Measurements from ENCODE around the gene DDX54. TPM values are rescaled to one million over a fixed set of nuclear protein-coding genes. Genes with fewer than 3 reads are reported as not detected.
A peak's percentile ranks its signal among the peaks of the same experiment; 100 is the strongest.

The DDX54 gene, protein sequence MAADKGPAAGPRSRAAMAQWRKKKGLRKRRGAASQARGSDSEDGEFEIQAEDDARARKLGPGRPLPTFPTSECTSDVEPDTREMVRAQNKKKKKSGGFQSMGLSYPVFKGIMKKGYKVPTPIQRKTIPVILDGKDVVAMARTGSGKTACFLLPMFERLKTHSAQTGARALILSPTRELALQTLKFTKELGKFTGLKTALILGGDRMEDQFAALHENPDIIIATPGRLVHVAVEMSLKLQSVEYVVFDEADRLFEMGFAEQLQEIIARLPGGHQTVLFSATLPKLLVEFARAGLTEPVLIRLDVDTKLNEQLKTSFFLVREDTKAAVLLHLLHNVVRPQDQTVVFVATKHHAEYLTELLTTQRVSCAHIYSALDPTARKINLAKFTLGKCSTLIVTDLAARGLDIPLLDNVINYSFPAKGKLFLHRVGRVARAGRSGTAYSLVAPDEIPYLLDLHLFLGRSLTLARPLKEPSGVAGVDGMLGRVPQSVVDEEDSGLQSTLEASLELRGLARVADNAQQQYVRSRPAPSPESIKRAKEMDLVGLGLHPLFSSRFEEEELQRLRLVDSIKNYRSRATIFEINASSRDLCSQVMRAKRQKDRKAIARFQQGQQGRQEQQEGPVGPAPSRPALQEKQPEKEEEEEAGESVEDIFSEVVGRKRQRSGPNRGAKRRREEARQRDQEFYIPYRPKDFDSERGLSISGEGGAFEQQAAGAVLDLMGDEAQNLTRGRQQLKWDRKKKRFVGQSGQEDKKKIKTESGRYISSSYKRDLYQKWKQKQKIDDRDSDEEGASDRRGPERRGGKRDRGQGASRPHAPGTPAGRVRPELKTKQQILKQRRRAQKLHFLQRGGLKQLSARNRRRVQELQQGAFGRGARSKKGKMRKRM
- total RNA-seq = 10 to 100 TPM; 42.4 to 67.0 (median 51.8) TPM

DNA sequence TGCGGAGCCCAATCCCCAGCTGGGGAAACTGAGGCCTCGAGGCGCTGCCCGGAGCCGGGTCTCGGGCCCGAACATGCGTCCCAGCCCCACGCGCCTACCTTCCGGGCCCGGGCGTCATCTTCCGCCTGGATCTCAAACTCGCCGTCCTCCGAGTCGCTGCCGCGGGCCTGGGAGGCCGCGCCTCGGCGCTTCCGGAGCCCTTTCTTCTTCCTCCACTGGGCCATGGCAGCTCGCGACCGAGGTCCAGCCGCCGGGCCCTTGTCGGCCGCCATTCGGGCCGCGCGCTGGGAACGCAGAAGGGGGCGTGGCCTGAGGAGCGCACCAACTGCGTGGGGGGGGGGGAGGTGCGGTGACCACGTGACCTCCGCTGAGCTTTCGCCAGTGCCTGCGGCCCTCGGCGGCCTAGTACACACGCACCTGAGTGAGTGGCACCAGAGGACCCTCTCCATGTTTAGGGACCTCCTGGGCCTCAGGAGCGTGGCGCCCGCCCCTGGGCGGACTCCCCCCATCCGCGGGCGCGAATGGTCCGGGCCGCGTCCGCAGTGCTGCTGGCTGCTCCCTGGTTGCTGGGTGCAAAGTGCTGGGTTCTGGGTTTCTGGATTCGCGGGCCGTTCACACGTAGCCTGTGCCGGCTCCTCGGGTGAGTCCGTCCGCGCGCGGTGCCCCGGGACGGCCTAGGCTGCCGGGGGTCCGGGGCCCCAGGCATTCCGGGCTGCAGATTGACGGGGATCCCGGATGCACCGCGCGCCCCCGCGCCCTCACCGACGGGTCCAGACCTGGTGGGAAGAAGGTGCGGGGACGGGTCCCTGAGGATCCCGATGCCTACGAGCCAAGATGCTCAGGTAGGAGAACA, at the start of gene DDX54, which contains the start of gene RITA1:
Gene DDX54 (minus strand): TSS at position 299 of the 853 bp plus-strand sequence. CDS start 27 bp downstream, at position 272.
Gene RITA1 (plus strand): TSS at position 542 of the 853 bp plus-strand sequence. CDS start 1,026 bp downstream, outside the sequence.
- ATAC-seq (ENCODE audit: low FRiP score) (peak; percentile 90), DNase-seq (ENCODE audit: low spot score) (peak; percentile 54)

DNA sequence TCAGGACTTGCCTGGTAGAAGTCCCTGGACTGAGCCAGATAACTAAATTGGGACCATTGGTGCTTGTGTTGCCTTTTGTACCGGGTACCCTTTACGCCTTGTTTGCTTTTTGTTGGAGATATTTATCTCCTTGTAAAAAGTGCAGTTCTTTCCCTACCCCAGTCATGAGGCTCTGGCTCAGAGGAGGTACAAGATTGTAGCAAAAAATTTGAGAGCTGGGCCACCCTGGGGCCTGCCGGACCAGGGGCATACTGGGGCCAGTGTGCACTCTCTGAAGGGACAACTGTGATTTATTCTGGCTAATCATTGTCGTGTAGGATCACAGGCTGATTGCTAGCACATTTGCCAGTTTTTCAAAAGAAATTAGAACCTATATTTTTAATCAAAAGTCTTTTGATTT, 49.2 kb upstream of the DDX54 start:
- ATAC-seq (ENCODE audit: low FRiP score) = no peak
- TF ChIP-seq CTCF (IDR thresholded peaks at IDR 0.05) = no peak
- DNase-seq (ENCODE audit: low spot score) = no peak

More for the DNA sequence above, at the start of gene DDX54, which contains the start of gene RITA1:
- no peak for TF ChIP-seq CTCF (IDR thresholded peaks at IDR 0.05)

GRCh38 chr12:113233967-113234366, 48.7 kb upstream of the DDX54 start:
- ATAC-seq (ENCODE audit: low FRiP score) (no peak), DNase-seq (ENCODE audit: low spot score) (no peak)
- TF ChIP-seq CTCF (IDR thresholded peaks at IDR 0.05) = no peak

DNA sequence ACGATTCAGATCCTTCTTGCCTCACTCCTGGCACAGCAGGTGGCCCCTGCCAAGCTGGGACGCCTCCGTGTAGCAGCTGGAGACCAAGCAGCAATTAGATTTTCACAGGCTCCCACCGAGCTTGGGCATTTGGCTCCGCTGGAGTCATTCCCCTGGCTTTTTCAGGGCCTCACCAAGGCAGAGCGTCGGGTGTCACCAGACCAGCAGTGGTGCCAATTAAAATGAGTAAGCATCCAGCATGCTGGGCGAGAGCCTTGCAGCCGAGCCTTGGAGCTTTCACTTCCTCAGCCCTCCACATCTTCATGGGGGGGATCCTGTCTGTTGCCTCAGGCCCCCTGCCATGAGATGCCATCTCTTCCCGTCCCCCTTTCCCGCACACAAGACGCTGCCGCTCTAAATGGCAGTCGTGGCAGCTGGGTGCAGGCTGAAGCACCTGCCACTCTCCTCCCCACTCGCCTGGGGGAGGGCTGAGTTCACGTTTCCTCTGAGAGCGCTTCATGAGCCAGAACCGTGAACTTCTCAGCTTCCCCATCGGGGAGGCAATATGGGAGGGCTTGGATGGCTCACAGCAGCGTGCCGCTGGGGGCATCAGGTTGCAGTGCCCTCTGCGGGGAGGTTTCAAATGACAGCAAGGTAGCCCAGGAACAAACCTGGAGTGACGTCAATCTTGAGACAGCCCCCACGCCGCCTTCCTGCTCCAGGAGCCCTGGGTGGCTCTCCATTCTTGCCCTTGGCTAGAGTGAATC, 47.7 kb upstream of the DDX54 start:
- DNase-seq (ENCODE audit: low spot score) (peak; percentile 22), ATAC-seq (ENCODE audit: low FRiP score) (no peak)
- TF ChIP-seq CTCF (IDR thresholded peaks at IDR 0.05) = no peak

- no peak for TF ChIP-seq CTCF (IDR thresholded peaks at IDR 0.05)
- no peak for ATAC-seq (ENCODE audit: low FRiP score)
- DNase-seq (ENCODE audit: low spot score) = no peak
These were observed 47.0 kb upstream of the DDX54 start for GRCh38 chr12:113232089-113232839.
